Measurements from ENCODE around the gene GSE1.

GSE1 gene

DNA sequence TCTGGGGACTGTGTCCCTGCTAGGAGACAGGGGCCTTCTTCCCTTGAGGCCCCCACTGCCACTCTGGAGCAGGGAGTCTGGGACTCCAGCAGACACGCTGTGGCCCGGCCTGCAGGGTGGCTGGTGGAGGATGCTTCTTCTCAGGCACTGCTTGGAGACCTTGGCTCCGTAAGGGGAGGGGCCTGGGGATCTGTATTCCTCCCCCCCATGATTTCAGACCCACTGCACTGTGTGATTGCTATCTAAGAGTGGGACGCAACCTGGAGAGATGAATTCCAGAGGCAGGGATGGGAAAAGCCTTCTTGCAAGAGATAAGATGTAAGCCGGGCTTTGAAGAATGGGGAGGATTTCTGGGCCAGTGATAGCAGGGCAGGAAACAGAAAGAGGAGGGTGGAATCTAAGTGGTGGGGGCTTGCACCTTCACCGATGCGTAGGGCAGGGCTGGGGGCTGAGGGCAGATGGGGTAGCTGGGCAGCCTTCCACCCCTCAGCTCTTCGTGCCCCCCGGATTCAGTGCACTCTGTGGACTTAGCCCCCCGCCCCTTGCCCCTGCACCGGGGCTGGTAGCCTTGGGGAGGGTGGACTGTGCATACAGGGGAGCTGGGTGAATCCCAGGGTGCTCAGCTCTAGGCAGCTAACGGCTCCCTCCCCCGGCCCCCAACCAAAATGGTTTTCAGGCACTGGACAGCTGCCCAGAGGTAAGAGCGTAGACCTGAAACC is 5.2 kb upstream of the GSE1 start:
- no peak for DNase-seq

DNA sequence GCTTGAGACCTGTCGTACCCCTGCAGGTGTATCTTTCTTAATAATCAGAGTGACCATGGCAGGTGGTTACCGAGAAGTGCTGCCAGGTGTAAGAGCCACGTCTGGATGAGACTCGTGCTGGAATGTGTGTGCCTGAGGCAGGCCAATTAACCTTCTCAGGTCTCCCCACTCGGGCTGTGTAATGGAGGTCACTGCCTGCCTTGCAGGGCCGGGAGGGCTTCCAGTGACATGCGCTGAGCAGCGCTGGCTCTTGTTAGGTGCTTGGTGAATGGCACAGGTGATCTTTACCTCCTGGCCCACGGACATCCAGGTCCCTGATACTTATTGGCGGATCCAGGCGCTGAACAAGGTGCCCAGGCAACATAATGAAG is 4.6 kb upstream of the GSE1 start:
- no peak for DNase-seq

GRCh38 chr16:85608887-85609286 is 4.2 kb upstream of the GSE1 start:
- no peak for DNase-seq

- DNase-seq: no peak
Observed at GRCh38 chr16:85609539-85609938, 3.6 kb upstream of the GSE1 start.

DNA sequence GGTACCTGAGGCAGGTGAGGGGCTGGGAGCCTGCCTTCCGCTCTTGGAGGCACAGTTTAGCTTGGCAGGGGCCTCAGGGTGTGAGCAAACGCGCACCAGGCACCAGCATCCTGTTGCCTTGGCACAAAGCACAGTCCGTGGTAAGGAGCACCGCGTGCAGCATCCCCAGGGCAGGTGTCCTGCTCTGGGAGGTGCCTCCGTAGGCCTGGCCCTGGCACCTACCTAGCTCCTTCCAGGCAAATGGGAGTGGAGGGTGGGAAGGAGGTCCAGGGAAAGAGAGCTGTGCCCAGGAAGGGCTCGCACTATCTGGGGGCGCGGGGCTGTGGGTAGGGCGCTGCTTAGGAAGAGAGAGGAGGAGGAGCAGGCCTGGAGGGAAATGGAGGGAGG is 3.1 kb upstream of the GSE1 start:
- DNase-seq: no peak

DNA sequence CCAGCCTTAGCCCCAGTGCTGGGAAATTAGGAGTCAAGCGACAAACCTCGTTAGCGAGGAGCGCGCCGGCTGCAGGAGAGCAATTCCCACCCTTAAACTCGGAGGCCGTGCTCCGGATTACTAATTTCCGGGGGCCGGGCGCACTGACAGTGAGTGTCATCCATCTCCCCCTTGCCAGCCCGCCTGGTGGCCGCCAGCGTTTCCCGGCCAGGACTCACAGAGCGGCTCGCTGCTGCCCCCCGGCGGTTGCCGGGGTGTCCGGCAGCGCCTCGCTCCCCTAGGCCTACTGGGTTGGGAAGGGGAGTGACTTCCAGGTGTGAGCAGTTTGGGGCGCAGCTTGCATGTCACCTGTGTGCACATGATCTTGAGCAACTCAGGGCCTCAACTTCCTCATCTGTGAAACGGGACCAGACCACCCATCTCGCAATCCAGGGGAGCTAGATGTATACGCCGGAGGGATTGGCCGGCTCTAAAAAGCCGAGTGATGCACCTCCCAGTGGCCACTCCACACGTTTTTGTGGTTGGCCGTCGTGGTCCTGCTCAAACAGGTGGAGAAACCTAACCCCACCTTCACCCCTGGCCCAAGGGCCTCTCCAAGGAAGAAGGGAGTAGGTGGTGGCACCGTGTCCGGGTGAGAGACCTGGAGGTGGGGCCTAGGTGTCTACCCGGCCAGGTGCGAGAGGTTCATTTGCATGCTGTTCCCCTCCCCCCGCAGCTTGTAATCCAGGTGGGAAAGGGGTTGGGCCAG is 2.5 kb upstream of the GSE1 start:
- peak in 1 of 2 experiments; percentile 61 for DNase-seq

DNA sequence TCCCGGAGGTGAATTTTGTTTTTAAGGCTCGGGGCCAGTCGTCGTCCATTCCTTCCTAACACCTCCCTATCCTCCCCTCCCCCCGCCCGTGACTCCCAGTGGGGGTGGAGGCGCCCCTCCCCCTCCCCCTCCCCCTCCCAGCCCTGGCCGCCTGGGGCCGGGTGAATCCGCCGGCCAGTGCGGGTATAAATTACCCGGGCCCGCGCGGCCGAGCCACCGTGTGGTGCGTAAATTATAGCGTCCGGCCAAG is 2.0 kb upstream of the GSE1 start:
- no peak for DNase-seq

DNA sequence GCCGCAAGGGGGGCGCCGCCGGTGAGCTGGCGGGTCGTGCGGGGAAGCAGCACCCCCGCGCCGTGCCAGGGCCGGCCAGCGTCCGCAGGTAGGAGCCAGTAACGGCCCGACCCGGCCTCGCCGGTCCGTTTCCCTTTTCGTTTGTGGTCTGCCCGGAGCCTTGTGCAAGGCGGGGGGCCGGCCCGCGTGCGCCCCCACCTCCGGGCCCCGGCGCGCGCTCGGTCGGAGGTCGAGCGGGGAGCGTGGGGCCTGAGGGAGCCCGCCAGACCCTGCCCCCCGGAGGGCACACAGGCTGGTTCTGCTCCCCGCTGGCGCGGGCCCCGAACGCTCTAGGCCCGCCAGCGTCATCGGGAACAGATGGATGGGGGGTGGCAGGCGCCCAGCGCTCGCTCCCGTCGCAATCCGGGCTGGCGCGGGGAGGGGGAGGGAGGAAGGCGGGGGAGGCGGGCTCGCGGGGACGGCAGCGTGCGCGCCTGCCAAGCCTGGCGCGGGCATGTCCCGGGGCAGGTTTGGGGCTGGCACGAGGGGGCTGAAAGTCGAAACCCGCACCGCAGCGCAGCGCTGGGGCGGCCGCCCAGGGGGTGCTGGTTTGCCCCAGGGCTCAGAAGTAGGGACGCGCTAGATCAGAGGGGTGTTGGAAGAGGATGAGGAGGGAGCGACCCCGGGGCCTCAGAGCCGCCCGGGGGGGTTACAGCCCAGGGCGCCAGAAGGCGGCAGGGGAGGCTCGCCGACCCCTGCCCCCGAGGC is 1.5 kb upstream of the GSE1 start:
- peak in 1 of 2 experiments; percentile 41 for DNase-seq

- DNase-seq: no peak
Observed at GRCh38 chr16:85612191-85612800, 826 bp upstream of the GSE1 start.

- no peak for DNase-seq
Observed at GRCh38 chr16:85613604-85614337, 649 bp downstream of the GSE1 start.

GRCh38 chr16:85614338-85615013 is 1.4 kb downstream of the GSE1 start:
- no peak for DNase-seq

DNA sequence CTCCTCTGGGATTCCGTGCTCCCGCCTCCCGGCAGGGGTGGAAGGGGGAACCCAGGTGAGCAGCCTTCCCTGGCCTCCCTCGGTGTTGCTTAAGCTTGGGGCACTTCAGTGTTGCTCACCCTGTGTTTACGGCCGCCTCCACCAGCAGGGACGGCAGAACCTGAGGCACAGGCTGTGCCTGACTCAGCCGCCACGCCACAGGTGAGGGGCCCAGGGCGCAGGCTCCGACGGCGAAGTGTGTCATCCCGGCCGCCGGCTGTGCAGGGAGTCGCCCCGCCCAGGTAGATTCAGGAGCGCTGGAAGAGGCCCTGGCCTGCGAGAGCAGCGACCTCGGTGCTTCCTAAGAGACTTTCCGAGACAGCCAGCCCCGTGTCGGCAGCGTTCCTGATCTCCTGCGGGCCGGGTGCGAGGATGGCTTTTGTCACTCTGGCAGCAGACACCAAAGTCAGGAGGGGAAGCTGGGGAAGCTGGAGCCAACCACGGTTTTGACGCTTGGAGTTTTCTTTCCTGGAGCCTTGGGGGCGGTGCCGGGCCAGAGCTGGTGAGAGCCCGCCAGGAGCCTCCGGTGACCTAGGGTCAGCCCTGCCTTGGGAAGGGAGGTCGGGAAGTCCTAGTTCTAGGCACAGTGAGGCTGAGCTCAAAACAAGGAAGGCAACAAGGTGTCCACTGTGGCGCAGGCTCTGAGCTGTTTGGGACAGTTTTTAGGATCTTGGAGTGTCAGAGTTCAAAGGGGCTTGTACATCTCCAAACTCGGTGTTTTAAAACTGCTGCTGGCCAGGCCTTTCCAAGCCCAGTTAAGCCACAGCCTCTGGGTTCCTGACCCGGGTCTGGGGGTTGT is 2.1 kb downstream of the GSE1 start:
- DNase-seq: no peak

DNA sequence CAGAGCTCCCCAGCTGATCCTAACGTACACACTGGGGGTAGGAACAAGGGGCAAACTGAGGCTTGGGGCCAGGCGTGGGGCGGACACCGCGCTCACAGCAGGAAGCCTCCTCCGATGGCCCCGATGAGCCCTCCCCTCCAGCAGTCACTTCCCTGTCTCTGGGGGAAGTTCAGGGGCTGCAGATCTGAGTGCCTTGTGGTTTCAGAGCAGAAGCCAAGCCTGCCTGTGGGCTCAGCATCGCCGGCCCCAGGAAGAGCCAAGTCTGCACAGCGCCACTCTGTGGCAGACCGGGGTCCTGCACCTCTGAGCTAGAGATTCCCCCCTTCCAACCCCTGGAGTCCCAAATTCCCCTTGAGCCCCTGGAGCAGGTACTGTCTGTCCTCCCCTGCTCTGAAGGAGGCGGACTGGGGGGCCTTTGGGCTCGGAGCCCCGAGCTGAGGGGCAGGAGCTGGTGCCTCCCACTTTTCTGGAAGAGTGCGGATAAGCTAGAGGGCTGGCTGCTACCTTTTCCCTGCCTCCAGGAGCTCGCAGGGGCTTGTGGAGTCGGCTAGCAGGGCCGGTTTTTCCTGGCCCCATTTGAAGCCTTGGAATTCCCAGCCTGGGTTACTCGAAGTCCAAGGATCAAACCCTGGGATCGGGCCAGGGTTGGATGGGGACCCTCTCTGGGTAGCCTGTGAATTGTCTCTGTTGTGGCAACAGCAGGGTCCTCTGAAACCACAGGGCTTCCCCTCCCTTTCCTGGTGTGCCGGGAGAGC is 2.9 kb downstream of the GSE1 start:
- peak in 1 of 2 experiments; percentile 6 for DNase-seq

DNA sequence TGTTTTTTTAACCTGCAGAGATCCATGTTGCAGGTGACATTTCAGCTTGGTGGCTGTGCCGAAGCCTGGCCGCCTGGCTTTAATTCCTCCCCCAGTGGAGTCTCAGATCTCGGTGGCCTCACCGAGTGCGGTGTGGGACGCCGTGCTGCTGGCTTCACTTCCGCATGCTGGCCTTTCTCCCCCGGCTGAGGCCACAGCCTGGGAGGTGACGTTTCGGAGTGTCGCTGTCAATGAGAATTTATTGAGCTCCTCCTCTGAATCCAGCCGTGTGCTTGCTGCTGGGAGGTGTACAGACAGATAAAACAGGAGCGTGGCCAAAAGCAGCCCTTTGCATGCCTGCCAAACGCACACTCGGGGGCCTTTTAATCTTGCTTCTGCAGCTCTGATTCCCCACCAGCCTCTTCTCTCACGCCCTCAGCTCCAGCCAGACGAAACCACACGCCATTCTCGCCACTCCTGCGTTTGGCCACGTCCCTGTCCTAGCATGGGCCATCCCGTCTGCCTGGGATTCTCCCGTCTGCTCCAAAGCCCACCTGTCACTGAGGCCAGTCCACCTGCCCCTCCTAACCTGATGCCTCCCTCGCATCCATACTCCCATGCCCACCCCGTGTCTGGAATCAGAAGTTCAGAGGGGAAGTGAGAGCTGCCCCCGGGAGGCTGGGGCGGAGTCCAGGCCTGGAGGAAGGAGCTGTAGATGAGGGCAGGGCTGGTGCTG is 3.6 kb downstream of the GSE1 start:
- peak in 1 of 2 experiments; percentile 48 for DNase-seq

DNA sequence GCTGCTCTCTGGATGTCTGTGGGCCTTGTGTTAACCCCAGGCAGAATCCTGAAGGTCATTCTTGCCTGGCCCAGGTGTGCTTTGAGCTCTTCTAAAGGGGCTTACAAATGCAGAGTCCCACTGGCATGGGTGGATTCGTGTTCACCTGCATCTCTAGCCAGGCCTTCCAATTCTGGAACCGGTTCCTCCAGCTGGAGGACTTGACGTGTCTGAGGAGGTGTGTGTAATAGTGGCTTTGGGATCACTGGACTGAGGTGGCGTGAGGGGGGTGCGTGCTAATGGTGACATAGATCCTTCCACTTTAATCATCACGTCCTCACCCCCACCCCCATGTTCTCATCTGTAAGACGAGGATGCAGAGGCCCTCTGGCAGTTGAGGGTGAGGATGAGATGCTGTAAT is 4.8 kb downstream of the GSE1 start:
- DNase-seq: no peak

DNA sequence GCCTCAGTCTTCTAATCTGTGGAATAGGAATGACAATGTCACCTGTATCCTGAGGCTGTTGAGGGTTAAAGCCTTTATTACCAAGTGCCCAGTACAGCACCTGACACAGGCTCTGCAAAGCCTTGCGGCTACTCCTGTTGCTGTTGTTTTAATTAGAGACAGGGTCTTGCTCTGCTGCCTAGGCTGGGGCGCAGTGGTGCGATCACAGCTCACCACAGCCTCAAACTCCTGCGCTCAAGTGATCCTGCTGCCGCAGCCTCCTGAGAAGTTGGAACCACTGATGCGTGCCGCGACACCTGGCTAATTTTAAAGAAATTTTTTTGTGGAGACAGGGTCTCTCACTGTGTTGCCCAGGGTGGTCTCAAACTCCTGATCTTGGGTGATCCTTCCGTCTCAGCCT is 5.4 kb downstream of the GSE1 start:
- DNase-seq: no peak

DNA sequence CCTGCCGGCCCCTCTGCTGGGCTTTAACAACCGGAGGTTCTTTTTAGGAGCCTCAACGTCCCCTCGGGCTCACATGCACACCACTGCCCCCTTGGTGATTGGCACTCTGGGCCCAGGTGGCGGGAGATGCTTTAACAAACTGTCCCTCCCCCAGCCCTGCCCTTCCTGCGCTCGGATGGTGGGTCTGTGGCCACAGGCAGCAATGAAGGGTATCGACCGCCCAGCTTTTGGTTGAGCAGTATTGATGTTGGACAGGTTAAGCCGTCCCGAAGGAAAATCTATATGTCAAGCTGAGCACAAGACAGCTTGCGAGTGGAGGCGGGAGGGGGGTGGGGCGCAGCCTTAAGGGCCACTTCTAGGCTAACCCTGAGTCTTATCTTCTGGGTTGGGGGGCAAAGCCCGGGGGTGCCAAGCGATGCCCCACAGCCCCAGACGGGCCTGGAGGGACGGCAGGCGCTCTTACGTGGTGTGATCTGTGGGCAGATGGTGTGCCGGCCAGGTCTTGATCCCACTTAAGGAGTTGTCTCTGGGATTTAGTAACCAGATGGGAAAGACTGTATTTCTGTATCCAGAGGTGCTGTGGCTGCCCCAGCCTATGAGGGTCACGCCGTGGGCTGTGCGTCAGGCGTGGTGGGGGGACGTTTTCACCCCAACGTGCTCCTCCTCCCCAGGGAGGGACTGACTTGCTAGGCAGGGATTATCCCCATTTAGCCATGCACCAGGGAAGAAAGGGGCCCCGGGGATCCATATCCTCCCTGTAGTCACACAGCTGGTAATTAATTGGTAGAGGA is 6.2 kb downstream of the GSE1 start:
- DNase-seq: no peak

GRCh38 chr16:85620374-85620773 is 7.3 kb downstream of the GSE1 start:
- no peak for DNase-seq
